ENCODE data around the gene AATK.

GRCh38 chr17:81135505-81136278, 30.3 kb downstream of the AATK start:
- TF ChIP-seq, protein P1, sequence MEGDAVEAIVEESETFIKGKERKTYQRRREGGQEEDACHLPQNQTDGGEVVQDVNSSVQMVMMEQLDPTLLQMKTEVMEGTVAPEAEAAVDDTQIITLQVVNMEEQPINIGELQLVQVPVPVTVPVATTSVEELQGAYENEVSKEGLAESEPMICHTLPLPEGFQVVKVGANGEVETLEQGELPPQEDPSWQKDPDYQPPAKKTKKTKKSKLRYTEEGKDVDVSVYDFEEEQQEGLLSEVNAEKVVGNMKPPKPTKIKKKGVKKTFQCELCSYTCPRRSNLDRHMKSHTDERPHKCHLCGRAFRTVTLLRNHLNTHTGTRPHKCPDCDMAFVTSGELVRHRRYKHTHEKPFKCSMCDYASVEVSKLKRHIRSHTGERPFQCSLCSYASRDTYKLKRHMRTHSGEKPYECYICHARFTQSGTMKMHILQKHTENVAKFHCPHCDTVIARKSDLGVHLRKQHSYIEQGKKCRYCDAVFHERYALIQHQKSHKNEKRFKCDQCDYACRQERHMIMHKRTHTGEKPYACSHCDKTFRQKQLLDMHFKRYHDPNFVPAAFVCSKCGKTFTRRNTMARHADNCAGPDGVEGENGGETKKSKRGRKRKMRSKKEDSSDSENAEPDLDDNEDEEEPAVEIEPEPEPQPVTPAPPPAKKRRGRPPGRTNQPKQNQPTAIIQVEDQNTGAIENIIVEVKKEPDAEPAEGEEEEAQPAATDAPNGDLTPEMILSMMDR (IDR thresholded peaks at IDR 0.05; ENCODE audit: insufficient read depth, low read length), result no peak
- TF ChIP-seq POLR2AphosphoS5 (IDR thresholded peaks at IDR 0.05; ENCODE audit: low read depth) (no peak), GABPA (IDR thresholded peaks at IDR 0.05; ENCODE audit: low read depth) (no peak), REST (IDR thresholded peaks at IDR 0.05; ENCODE audit: insufficient replicate concordance, low read depth) (no peak)
